CD4-positive, CD25-positive, alpha-beta regulatory T cell (primary cell): ENCODE measurements around the gene RAD23A. TPM values are rescaled to one million over a fixed set of nuclear protein-coding genes. Genes with fewer than 3 reads are reported as not detected.
A peak's percentile ranks its signal among the peaks of the same experiment; 100 is the strongest.
"Not testable (repeated sequence)": the region's sequence is repeated elsewhere in the genome, so short reads cannot be mapped to it uniquely, and the experiment has no call there.

Source experiments
- ATAC-seq, 2 donors: fragments of 150-1000 bp; cut with Tn5 transposase; one replicate each; pipeline ENCODE4 v1.10.0; 2021; ENCODE audit warnings: low read depth in 2 of 2, moderate number of reproducible peaks in 2 of 2, moderate library complexity in 1 of 2
- DNase-seq, 3 donors: peaks; one replicate each; pipeline versions ENCODE4 v3.0.0 to v3.0.0-alpha.2; 2012 to 2022; ENCODE audit warnings: mixed read lengths in 1 of 3
- H3K27ac ChIP-seq: one replicate; pipeline ENCODE4 v1.7.0; 2013; ENCODE audit warnings: mild to moderate bottlenecking, low read length; ENCODE audit not compliant: insufficient read depth, poor library complexity, severe bottlenecking
- H3K27me3 ChIP-seq: one replicate; pipeline ENCODE4 v1.7.0; 2013; ENCODE audit warnings: low read length; ENCODE audit not compliant: control insufficient read depth, insufficient read depth
- H3K36me3 ChIP-seq: one replicate; pipeline ENCODE4 v1.7.0; 2013; ENCODE audit warnings: mild to moderate bottlenecking, low read length, moderate library complexity; ENCODE audit not compliant: control insufficient read depth, insufficient read depth
- H3K4me1 ChIP-seq: 2 replicates; pipeline ENCODE4 v1.7.0; 2013; ENCODE audit warnings: mild to moderate bottlenecking, low read length; ENCODE audit not compliant: insufficient read depth, control insufficient read depth, poor library complexity, severe bottlenecking
- H3K4me3 ChIP-seq: one replicate; pipeline ENCODE4 v1.7.0; 2013; ENCODE audit warnings: low read depth, mild to moderate bottlenecking, low read length, moderate library complexity
- H3K9me3 ChIP-seq, 2 experiments: 1 replicate in 1 of 2; 2 replicates in 1 of 2; pipeline ENCODE4 v1.7.0; 2013; ENCODE audit warnings: low read length in 2 of 2, mild to moderate bottlenecking in 1 of 2, moderate library complexity in 1 of 2; ENCODE audit not compliant: control insufficient read depth in 2 of 2
- H3K27ac Mint-ChIP-seq, 3 donors: one replicate each; pipeline ENCODE4 v1.8.0; 2020 to 2022; ENCODE audit warnings: mild to moderate bottlenecking in 3 of 3, mixed read lengths in 3 of 3, moderate library complexity in 2 of 3
- H3K27me3 Mint-ChIP-seq: one replicate; pipeline ENCODE4 v1.8.0; 2022; ENCODE audit warnings: mild to moderate bottlenecking, mixed read lengths
- H3K36me3 Mint-ChIP-seq: one replicate; pipeline ENCODE4 v1.8.0; 2020; ENCODE audit warnings: mixed read lengths
- H3K4me1 Mint-ChIP-seq, 4 donors: one replicate each; pipeline ENCODE4 v1.8.0; 2020 to 2022; ENCODE audit warnings: mixed read lengths in 4 of 4, mild to moderate bottlenecking in 1 of 4
- H3K4me3 Mint-ChIP-seq, 4 donors: one replicate each; pipeline ENCODE4 v1.8.0; 2020 to 2022; ENCODE audit warnings: mild to moderate bottlenecking in 4 of 4, mixed read lengths in 4 of 4, moderate library complexity in 3 of 4
- H3K9me3 Mint-ChIP-seq, 7 donors: one replicate each; pipeline ENCODE4 v1.8.0; 2020 to 2022; ENCODE audit warnings: mixed read lengths in 7 of 7, mild to moderate bottlenecking in 3 of 7, moderate library complexity in 2 of 7
- polyA plus RNA-seq, 4 donors: library from polyadenylated mRNA; unstranded; fragments of 300-500 nt; fragmentation: Illumina TruSeq; gene quantifications; one replicate each; pipeline ENCODE4 v1.2.3, GENCODE V29; 2021
- total RNA-seq: library from RNA; stranded (reverse); gene quantifications from one replicate; pipeline ENCODE4 v1.2.3, GENCODE V29; 2022

RAD23A gene
- total and polyA plus RNA-seq, 5 donors from 2014 or later, result 73.8 to 85.0 (median 80.9) TPM

GRCh38 chr19:12915860-12916259 lies 29.8 kb upstream of the RAD23A start:
- H3K27me3 Mint-ChIP-seq, H3K36me3 Mint-ChIP-seq, ATAC-seq: not testable (repeated sequence)

GRCh38 chr19:12918253-12918652 lies 27.4 kb upstream of the RAD23A start:
- no peak overlapping the region for H3K4me3 ChIP-seq
- Mint-ChIP-seq H3K4me1 (peaks cover 4 to 38% (median 16%) of the 10 kb centered on the region in 4 donors), H3K9me3 (no peaks in the 10 kb centered on the region), H3K27me3 (peaks cover 4% of the 10 kb centered on the region), H3K27ac (peak overlapping the region; percentile 12 to 86 (median 86)), H3K4me3 (peak overlapping the region in 1 of 4 donors; percentile 85), H3K36me3 (peaks cover 6% of the 10 kb centered on the region)
- no peak overlapping the region for H3K27ac ChIP-seq
- no peaks in the 10 kb centered on the region for H3K9me3 ChIP-seq
- H3K36me3 ChIP-seq, result peaks cover 10% of the 10 kb centered on the region
- ATAC-seq, result no peak
- H3K27me3 ChIP-seq, result no peaks in the 10 kb centered on the region
- H3K4me1 ChIP-seq, result peaks cover 24% of the 10 kb centered on the region
- no peak for DNase-seq

More at GRCh38 chr19:12915860-12916259, 29.8 kb upstream of the RAD23A start:
- H3K4me1 ChIP-seq, result peaks cover 24% of the 10 kb centered on the region
- not testable (repeated sequence) for DNase-seq, H3K27ac ChIP-seq, H3K4me3 Mint-ChIP-seq, H3K27me3 ChIP-seq, H3K4me3 ChIP-seq, H3K9me3 ChIP-seq, H3K36me3 ChIP-seq, H3K9me3 Mint-ChIP-seq
- Mint-ChIP-seq H3K27ac (peak overlapping the region in 1 of 3 donors; percentile 79), H3K4me1 (peaks cover 4 to 35% (median 14%) of the 10 kb centered on the region in 4 donors)

GRCh38 chr19:12921047-12921446 lies 24.6 kb upstream of the RAD23A start:
- DNase-seq (no peak), ATAC-seq (no peak)
- Histone ChIP-seq H3K9me3 (no peaks in the 10 kb centered on the region), H3K27me3 (no peaks in the 10 kb centered on the region), H3K27ac (no peak overlapping the region), H3K4me3 (no peak overlapping the region), H3K36me3 (peaks cover 28% of the 10 kb centered on the region), H3K4me1 (peaks cover 10% of the 10 kb centered on the region)
- Mint-ChIP-seq H3K4me1 (peaks cover 0 to 16% (median 9%) of the 10 kb centered on the region in 4 donors), H3K36me3 (peaks cover 11% of the 10 kb centered on the region), H3K27me3 (peaks cover 4% of the 10 kb centered on the region), H3K9me3 (no peaks in the 10 kb centered on the region), H3K27ac (peak overlapping the region in 2 of 3 donors; percentile 48 to 82), H3K4me3 (peak overlapping the region in 2 of 4 donors; percentile 11 to 83)

GRCh38 chr19:12922959-12923358 lies 22.7 kb upstream of the RAD23A start:
- H3K4me1 ChIP-seq, result peaks cover 10% of the 10 kb centered on the region
- Mint-ChIP-seq H3K4me3 (peak overlapping the region in 1 of 4 donors; percentile 77), H3K27ac (peak overlapping the region in 1 of 3 donors; percentile 54)

GRCh38 chr19:12924621-12925310 lies 20.9 kb upstream of the RAD23A start:
- Mint-ChIP-seq H3K9me3 (no peaks in the 10 kb centered on the region), H3K4me3 (peak overlapping the region in 1 of 4 donors; percentile 29), H3K4me1 (peaks cover 0 to 12% (median 7%) of the 10 kb centered on the region in 4 donors), H3K27me3 (no peaks in the 10 kb centered on the region), H3K36me3 (peaks cover 26% of the 10 kb centered on the region), H3K27ac (no peak overlapping the region)
- H3K4me1 ChIP-seq, result no peaks in the 10 kb centered on the region
- H3K4me3 ChIP-seq, result no peak overlapping the region
- H3K27me3 ChIP-seq, result no peaks in the 10 kb centered on the region
- ATAC-seq (no peak), DNase-seq (no peak)
- H3K27ac ChIP-seq, result no peak overlapping the region
- H3K9me3 ChIP-seq, result no peaks in the 10 kb centered on the region
- peaks cover 56% of the 10 kb centered on the region for H3K36me3 ChIP-seq

More at GRCh38 chr19:12922959-12923358, 22.7 kb upstream of the RAD23A start:
- DNase-seq (no peak), ATAC-seq (no peak)
- Histone ChIP-seq H3K36me3 (peaks cover 40% of the 10 kb centered on the region), H3K9me3 (no peaks in the 10 kb centered on the region), H3K4me3 (no peak overlapping the region), H3K27ac (no peak overlapping the region), H3K27me3 (no peaks in the 10 kb centered on the region)
- Mint-ChIP-seq H3K9me3 (no peaks in the 10 kb centered on the region), H3K36me3 (peaks cover 18% of the 10 kb centered on the region), H3K4me1 (peaks cover 0 to 16% (median 9%) of the 10 kb centered on the region in 4 donors), H3K27me3 (peaks cover 4% of the 10 kb centered on the region)

- no peak for DNase-seq
- H3K27ac Mint-ChIP-seq, result no peak overlapping the region
- H3K9me3 ChIP-seq, result no peaks in the 10 kb centered on the region
These were observed 15.5 kb upstream of the RAD23A start for GRCh38 chr19:12930002-12930645.

GRCh38 chr19:12932392-12933286 lies 13.0 kb upstream of the RAD23A start:
- DNase-seq (no peak), ATAC-seq (no peak)
- peak overlapping the region; percentile 79 for H3K4me3 ChIP-seq
- H3K9me3 Mint-ChIP-seq, result no peaks in the 10 kb centered on the region
- peaks cover 12% of the 10 kb centered on the region for H3K36me3 Mint-ChIP-seq
- peak overlapping the region; percentile 70 for H3K27ac ChIP-seq
- peaks cover 0 to 41% (median 18%) of the 10 kb centered on the region in 4 donors for H3K4me1 Mint-ChIP-seq
- no peaks in the 10 kb centered on the region for H3K27me3 Mint-ChIP-seq
- peak overlapping the region; percentile 93 to 99 (median 95) for H3K4me3 Mint-ChIP-seq
- no peaks in the 10 kb centered on the region for H3K27me3 ChIP-seq
- H3K27ac Mint-ChIP-seq, result peak overlapping the region; percentile 54 to 99 (median 95)
- H3K9me3 ChIP-seq, result no peaks in the 10 kb centered on the region
- peaks cover 22% of the 10 kb centered on the region for H3K36me3 ChIP-seq
- H3K4me1 ChIP-seq, result peaks cover 26% of the 10 kb centered on the region

More at GRCh38 chr19:12930002-12930645, 15.5 kb upstream of the RAD23A start:
- Histone ChIP-seq H3K4me3 (no peak overlapping the region), H3K4me1 (peaks cover 22% of the 10 kb centered on the region), H3K27ac (no peak overlapping the region), H3K36me3 (peaks cover 35% of the 10 kb centered on the region), H3K27me3 (no peaks in the 10 kb centered on the region)
- H3K9me3 Mint-ChIP-seq, result no peaks in the 10 kb centered on the region
- no peaks in the 10 kb centered on the region for H3K27me3 Mint-ChIP-seq
- peaks cover 18% of the 10 kb centered on the region for H3K36me3 Mint-ChIP-seq
- no peak for ATAC-seq
- H3K4me3 Mint-ChIP-seq, result peak overlapping the region in 1 of 4 donors; percentile 38
- peaks cover 0 to 33% (median 18%) of the 10 kb centered on the region in 4 donors for H3K4me1 Mint-ChIP-seq
